ENCODE results near the gene DGKD.

DGKD gene

DNA sequence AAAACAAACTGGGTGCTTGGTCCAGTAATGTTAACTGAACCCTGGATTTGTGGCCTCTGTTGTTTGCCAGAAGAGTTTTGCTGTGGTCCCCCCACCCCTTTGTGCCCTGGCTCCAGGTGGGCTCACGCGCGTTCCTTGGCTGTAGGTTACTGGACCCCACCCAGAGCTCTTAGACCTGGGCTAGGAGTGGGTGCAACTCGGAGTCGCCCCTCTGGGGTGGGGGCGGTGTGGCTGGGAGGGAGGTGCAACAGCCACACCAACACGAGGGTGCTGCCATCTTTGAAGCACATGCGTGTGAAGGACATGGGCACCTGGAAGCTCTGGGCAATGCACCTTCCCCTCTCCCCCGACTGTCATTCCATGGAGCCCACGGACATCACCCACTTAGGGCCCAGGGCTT, 119.6 kb downstream of the DGKD start (continued):
- TF ChIP-seq, protein P1, sequence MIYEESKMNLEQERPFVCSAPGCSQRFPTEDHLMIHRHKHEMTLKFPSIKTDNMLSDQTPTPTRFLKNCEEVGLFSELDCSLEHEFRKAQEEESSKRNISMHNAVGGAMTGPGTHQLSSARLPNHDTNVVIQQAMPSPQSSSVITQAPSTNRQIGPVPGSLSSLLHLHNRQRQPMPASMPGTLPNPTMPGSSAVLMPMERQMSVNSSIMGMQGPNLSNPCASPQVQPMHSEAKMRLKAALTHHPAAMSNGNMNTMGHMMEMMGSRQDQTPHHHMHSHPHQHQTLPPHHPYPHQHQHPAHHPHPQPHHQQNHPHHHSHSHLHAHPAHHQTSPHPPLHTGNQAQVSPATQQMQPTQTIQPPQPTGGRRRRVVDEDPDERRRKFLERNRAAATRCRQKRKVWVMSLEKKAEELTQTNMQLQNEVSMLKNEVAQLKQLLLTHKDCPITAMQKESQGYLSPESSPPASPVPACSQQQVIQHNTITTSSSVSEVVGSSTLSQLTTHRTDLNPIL (CRISPR knock-in tag; IDR thresholded peaks at IDR 0.05; ENCODE audit: low read depth) = no peak
- TF ChIP-seq ZNF565 (CRISPR knock-in tag; conservative IDR thresholded peaks at IDR 0.05; ENCODE audit: low read depth) = no peak
- no peak for TF ChIP-seq GLIS3 (CRISPR knock-in tag; IDR thresholded peaks at IDR 0.05)
- TF ChIP-seq ISL1 (CRISPR knock-in tag; IDR thresholded peaks at IDR 0.05) = no peak

DNA sequence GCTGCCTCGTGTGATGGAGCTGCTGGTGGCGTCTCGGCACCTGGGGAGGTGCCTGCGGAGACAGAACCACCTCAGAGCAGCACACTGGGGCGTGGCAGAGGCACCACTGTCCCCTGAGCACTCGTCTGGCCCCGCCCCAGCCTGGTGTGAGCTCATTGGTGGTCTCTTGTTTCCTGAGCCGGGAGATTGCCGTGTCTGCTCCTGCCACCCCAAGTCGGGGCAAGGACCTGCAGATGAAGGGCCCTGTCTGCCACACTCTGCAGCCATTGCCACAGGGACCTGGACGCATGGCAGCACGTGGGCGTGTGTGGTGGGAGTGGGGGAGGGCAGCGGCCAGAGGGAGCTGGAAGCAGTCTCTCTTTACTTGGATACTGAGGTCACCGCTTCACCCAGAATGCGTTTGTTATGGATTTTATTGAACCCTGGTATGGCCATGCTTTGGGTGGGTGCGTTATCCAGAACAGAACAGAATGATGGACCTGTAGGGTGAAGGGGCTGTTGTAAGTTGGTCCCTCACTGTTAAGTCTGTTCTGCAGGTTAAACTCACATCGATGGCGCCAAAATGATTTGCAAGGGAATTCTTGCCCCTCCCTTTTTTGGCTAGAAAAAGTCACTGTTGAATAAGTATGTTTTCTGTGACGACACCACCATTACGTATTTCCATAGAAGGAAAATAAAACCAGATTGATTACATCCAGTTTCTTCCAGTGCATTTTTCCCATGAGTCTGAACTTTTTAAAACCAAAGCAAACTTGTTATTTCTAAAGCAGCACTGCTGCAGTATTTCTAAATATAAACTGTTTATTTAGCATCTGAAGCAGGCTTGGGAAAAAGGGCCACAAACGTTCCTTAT, 120.2 kb downstream of the DGKD start:
- no peak for TF ChIP-seq ZFP30 (CRISPR knock-in tag; IDR thresholded peaks at IDR 0.05)
- TF ChIP-seq CSDC2 (CRISPR knock-in tag; IDR thresholded peaks at IDR 0.05) = no peak
- no peak for TF ChIP-seq ESRRG (CRISPR knock-in tag; IDR thresholded peaks at IDR 0.05)
- TF ChIP-seq RARB (CRISPR knock-in tag; IDR thresholded peaks at IDR 0.05) = no peak
- TF ChIP-seq ZFP3 (CRISPR knock-in tag; IDR thresholded peaks at IDR 0.05) = no peak
- no peak for TF ChIP-seq ZNF8 (CRISPR knock-in tag; IDR thresholded peaks at IDR 0.05)
- TF ChIP-seq GLIS3 (CRISPR knock-in tag; IDR thresholded peaks at IDR 0.05) = no peak
- TF ChIP-seq, protein P2, sequence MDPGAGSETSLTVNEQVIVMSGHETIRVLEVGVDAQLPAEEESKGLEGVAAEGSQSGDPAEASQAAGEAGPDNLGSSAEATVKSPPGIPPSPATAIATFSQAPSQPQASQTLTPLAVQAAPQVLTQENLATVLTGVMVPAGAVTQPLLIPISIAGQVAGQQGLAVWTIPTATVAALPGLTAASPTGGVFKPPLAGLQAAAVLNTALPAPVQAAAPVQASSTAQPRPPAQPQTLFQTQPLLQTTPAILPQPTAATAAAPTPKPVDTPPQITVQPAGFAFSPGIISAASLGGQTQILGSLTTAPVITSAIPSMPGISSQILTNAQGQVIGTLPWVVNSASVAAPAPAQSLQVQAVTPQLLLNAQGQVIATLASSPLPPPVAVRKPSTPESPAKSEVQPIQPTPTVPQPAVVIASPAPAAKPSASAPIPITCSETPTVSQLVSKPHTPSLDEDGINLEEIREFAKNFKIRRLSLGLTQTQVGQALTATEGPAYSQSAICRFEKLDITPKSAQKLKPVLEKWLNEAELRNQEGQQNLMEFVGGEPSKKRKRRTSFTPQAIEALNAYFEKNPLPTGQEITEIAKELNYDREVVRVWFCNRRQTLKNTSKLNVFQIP (CRISPR knock-in tag; IDR thresholded peaks at IDR 0.05; ENCODE audit: borderline replicate concordance, low read depth) = no peak
- no peak for TF ChIP-seq TCF4 (CRISPR knock-in tag; IDR thresholded peaks at IDR 0.05; ENCODE audit: borderline replicate concordance)
- TF ChIP-seq, protein P3, sequence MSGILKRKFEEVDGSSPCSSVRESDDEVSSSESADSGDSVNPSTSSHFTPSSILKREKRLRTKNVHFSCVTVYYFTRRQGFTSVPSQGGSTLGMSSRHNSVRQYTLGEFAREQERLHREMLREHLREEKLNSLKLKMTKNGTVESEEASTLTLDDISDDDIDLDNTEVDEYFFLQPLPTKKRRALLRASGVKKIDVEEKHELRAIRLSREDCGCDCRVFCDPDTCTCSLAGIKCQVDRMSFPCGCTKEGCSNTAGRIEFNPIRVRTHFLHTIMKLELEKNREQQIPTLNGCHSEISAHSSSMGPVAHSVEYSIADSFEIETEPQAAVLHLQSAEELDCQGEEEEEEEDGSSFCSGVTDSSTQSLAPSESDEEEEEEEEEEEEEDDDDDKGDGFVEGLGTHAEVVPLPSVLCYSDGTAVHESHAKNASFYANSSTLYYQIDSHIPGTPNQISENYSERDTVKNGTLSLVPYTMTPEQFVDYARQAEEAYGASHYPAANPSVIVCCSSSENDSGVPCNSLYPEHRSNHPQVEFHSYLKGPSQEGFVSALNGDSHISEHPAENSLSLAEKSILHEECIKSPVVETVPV (CRISPR knock-in tag; IDR thresholded peaks at IDR 0.05) = no peak
- TF ChIP-seq, protein P1 (CRISPR knock-in tag; IDR thresholded peaks at IDR 0.05; ENCODE audit: low read depth) = no peak
- TF ChIP-seq ARNTL (CRISPR knock-in tag; IDR thresholded peaks at IDR 0.05; ENCODE audit: borderline replicate concordance, low read depth) = no peak
- no peak for TF ChIP-seq PPARA (CRISPR knock-in tag; IDR thresholded peaks at IDR 0.05; ENCODE audit: borderline replicate concordance)
- TF ChIP-seq ISL1 (CRISPR knock-in tag; IDR thresholded peaks at IDR 0.05) = no peak
- TF ChIP-seq, protein P4, sequence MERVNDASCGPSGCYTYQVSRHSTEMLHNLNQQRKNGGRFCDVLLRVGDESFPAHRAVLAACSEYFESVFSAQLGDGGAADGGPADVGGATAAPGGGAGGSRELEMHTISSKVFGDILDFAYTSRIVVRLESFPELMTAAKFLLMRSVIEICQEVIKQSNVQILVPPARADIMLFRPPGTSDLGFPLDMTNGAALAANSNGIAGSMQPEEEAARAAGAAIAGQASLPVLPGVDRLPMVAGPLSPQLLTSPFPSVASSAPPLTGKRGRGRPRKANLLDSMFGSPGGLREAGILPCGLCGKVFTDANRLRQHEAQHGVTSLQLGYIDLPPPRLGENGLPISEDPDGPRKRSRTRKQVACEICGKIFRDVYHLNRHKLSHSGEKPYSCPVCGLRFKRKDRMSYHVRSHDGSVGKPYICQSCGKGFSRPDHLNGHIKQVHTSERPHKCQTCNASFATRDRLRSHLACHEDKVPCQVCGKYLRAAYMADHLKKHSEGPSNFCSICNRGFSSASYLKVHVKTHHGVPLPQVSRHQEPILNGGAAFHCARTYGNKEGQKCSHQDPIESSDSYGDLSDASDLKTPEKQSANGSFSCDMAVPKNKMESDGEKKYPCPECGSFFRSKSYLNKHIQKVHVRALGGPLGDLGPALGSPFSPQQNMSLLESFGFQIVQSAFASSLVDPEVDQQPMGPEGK (CRISPR knock-in tag; IDR thresholded peaks at IDR 0.05; ENCODE audit: borderline replicate concordance) = no peak
- TF ChIP-seq TOX (CRISPR knock-in tag; IDR thresholded peaks at IDR 0.05; ENCODE audit: borderline replicate concordance) = no peak
- no peak for TF ChIP-seq ZC3H10 (CRISPR knock-in tag; IDR thresholded peaks at IDR 0.05)
- ATAC-seq = no peak

DNA sequence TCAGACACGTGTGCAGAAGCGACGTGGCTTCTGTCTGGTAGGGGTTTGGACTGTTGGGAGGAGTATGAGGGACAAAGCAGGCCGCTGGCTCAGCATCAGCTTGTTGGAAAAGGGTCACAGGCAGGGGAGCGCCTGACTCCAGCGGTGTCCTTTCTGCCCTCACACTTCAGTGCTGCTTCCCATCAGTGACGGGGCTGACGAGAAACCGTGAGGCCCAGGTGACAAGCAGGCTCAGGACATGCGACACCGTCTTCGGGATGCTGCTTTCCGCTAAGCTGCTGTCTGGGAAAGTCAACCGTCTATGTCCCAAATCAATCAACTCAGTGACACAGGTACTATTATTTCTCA, 121.7 kb downstream of the DGKD start:
- TF ChIP-seq, protein P5, sequence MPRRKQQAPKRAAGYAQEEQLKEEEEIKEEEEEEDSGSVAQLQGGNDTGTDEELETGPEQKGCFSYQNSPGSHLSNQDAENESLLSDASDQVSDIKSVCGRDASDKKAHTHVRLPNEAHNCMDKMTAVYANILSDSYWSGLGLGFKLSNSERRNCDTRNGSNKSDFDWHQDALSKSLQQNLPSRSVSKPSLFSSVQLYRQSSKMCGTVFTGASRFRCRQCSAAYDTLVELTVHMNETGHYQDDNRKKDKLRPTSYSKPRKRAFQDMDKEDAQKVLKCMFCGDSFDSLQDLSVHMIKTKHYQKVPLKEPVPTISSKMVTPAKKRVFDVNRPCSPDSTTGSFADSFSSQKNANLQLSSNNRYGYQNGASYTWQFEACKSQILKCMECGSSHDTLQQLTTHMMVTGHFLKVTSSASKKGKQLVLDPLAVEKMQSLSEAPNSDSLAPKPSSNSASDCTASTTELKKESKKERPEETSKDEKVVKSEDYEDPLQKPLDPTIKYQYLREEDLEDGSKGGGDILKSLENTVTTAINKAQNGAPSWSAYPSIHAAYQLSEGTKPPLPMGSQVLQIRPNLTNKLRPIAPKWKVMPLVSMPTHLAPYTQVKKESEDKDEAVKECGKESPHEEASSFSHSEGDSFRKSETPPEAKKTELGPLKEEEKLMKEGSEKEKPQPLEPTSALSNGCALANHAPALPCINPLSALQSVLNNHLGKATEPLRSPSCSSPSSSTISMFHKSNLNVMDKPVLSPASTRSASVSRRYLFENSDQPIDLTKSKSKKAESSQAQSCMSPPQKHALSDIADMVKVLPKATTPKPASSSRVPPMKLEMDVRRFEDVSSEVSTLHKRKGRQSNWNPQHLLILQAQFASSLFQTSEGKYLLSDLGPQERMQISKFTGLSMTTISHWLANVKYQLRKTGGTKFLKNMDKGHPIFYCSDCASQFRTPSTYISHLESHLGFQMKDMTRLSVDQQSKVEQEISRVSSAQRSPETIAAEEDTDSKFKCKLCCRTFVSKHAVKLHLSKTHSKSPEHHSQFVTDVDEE (CRISPR knock-in tag; IDR thresholded peaks at IDR 0.05) = no peak
- no peak for ATAC-seq

Data from SK-N-SH treated with all-trans-retinoic acid at 6 μM for 48 hours (cell line).